Type B pancreatic cell (in vitro differentiated cells): ENCODE measurements around the gene TAOK2. TPM values are rescaled to one million over a fixed set of nuclear protein-coding genes. Genes with fewer than 3 reads are reported as not detected.
"Not testable (repeated sequence)": the region's sequence is repeated elsewhere in the genome, so short reads cannot be mapped to it uniquely, and the experiment has no call there.

ENCODE experiments used
- DNase-seq: peaks from one replicate; pipeline ENCODE4 v3.0.0; 2021; ENCODE audit warnings: mixed read lengths; ENCODE audit not compliant: unreplicated experiment; ENCODE audit errors: extremely low spot score
- H3K27ac Mint-ChIP-seq: 2 replicates; pipeline ENCODE4 v1.8.0; 2021; ENCODE audit warnings: mild to moderate bottlenecking, mixed read lengths
- H3K27me3 Mint-ChIP-seq: 2 replicates; pipeline ENCODE4 v1.8.0; 2021; ENCODE audit warnings: mixed read lengths
- H3K36me3 Mint-ChIP-seq: 2 replicates; pipeline ENCODE4 v1.8.0; 2021; ENCODE audit warnings: mixed read lengths
- H3K4me1 Mint-ChIP-seq: one replicate; pipeline ENCODE4 v1.8.0; 2021; ENCODE audit warnings: mixed read lengths; ENCODE audit not compliant: unreplicated experiment
- H3K4me3 Mint-ChIP-seq: 2 replicates; pipeline ENCODE4 v1.8.0; 2021; ENCODE audit warnings: mild to moderate bottlenecking, mixed read lengths
- H3K9me3 Mint-ChIP-seq: 2 replicates; pipeline ENCODE4 v1.8.0; 2021; ENCODE audit warnings: mixed read lengths
- total RNA-seq: library from RNA; stranded (reverse); gene quantifications from 2 replicates; pipeline ENCODE4 v1.2.1, GENCODE V29; 2021; ENCODE audit warnings: low replicate concordance
- TF ChIP-seq, protein P1 (sequence below): fragments of 200-600 bp; sonication (generic); conservative IDR thresholded peaks from 2 replicates; pipeline ENCODE4 v1.5.0; 2021; ENCODE audit warnings: antibody characterized with exemption, mild to moderate bottlenecking

TAOK2 gene
- total RNA-seq, 1 donor from 2014 or later = 52.4 TPM

DNA sequence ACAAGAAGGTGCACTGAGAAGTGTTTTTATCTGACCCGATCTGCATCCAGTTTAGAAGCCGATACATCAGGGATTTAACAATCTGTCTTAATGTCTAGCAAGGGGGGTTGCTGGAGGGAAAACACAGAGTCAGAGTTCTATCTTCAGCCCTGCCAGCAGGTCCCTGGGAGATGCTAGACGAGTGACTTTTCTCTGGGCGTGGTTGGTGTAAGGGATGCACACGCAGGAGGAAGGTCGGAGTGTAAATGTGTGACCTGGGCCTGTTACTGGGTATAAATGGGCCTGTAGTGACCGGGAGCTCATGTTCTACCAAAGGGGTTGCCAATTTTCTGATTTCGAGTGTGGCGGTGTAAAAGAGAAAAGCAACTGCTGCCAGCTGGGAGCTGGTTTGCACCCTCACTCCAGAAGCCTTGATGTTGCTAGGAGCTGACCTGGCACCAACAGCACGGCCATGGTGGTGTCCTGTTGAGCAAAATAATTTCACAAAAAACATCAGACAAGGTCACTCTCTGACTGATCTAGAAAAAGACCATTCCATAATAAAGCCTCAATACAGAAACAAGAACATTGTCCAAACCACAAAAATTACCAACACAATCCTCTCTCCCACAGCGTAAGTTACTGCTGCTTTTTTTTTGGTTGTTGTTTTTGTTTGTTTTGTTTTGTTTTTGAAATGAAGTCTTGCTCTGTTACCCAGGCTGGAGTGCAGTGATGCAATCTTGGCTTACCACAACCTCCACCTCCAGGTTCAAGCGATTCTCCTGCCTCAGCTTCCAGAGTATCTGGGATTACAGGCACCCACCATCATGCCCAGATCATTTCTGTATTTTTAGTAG, 46.4 kb upstream of the TAOK2 start:
- no peaks in the 10 kb centered on the region for H3K9me3 Mint-ChIP-seq
- peak overlapping the region; percentile 95 for H3K4me3 Mint-ChIP-seq
- no peaks in the 10 kb centered on the region for H3K27me3 Mint-ChIP-seq
- H3K27ac Mint-ChIP-seq = peak overlapping the region; percentile 92
- no peak for DNase-seq
- TF ChIP-seq, protein P1, sequence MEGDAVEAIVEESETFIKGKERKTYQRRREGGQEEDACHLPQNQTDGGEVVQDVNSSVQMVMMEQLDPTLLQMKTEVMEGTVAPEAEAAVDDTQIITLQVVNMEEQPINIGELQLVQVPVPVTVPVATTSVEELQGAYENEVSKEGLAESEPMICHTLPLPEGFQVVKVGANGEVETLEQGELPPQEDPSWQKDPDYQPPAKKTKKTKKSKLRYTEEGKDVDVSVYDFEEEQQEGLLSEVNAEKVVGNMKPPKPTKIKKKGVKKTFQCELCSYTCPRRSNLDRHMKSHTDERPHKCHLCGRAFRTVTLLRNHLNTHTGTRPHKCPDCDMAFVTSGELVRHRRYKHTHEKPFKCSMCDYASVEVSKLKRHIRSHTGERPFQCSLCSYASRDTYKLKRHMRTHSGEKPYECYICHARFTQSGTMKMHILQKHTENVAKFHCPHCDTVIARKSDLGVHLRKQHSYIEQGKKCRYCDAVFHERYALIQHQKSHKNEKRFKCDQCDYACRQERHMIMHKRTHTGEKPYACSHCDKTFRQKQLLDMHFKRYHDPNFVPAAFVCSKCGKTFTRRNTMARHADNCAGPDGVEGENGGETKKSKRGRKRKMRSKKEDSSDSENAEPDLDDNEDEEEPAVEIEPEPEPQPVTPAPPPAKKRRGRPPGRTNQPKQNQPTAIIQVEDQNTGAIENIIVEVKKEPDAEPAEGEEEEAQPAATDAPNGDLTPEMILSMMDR = no peak
- H3K4me1 Mint-ChIP-seq = peaks cover 33% of the 10 kb centered on the region
- no peaks in the 10 kb centered on the region for H3K36me3 Mint-ChIP-seq

- not testable (repeated sequence) for H3K36me3 Mint-ChIP-seq, DNase-seq, H3K4me3 Mint-ChIP-seq, H3K27me3 Mint-ChIP-seq, H3K27ac Mint-ChIP-seq, H3K9me3 Mint-ChIP-seq
- H3K4me1 Mint-ChIP-seq = peaks cover 13% of the 10 kb centered on the region
These were observed 41.9 kb upstream of the TAOK2 start for GRCh38 chr16:29931750-29932149.

DNA sequence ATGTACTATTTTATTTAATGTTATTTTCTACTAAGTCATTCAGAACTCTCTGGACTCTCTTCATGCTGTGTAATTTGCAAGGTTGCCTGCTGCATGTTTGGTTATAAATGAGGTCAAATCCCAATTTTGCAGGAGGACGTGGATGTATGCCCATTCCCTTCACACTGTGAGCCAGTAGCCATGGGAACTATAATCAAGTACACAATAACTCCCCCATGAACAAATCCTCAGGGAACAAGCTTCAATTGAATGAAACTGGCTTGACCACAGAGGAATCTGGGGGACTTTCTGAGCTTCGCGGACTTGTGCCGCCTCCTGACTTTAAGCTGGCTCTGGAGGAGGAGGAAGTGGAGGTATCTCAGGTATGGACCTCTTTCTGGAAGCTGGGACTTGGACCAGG, 33.0 kb upstream of the TAOK2 start:
- Mint-ChIP-seq H3K36me3 (no peaks in the 10 kb centered on the region), H3K27ac (no peak overlapping the region), H3K4me1 (peaks cover 19% of the 10 kb centered on the region), H3K27me3 (no peaks in the 10 kb centered on the region), H3K9me3 (no peaks in the 10 kb centered on the region), H3K4me3 (no peak overlapping the region)
- no peak for DNase-seq
- TF ChIP-seq, protein P1 = no peak

DNA sequence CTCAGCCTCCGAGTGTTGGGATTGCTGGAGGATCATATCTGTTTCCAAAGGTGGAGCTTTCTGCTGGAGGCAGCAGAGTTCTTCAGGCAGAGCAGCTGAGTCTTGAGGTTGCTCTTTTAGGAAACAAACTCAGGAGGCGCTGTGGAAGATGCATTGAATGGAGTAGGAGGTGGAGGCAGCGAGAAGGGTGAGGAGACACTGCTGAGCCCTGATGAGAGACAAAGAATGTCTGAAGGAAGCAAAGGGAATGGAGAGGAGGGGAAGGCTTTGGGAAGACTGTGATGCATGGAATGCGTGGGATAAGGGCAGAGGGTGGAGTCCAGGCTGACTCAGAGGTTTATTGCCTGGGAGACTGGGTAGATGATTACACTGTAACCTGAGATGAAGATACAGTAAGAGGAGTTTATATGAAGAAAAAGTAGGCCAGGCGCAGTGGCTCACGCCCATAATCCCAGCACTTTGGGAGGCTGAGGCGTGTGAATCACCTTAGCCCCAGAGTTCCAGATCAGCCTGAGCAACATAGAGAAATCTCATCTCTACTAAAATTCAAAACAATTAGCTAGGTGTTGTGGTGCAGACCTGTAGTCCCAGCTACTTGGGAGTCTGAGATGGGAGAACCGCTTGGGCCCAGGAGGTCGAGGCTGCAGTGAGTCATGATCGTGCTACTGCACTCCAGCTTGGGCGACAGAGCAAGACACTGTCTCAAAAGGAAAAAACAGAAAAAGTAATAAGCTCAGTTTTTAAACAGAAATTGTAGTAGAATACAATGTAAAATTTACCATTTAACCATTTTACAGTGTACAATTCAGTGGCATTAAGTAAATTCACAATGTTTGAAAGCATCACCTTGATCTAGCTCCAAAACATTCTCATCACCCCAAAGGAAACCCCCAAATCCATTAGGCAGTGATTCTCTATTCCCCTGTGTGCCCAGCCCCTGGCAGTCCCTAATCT, 29.5 kb upstream of the TAOK2 start:
- Mint-ChIP-seq H3K36me3 (no peaks in the 10 kb centered on the region), H3K9me3 (no peaks in the 10 kb centered on the region), H3K27me3 (no peaks in the 10 kb centered on the region), H3K4me3 (peak overlapping the region; percentile 41), H3K27ac (peak overlapping the region; percentile 85), H3K4me1 (peaks cover 19% of the 10 kb centered on the region)
- TF ChIP-seq, protein P1 = no peak
- DNase-seq = no peak

- H3K27ac Mint-ChIP-seq = no peak overlapping the region
- H3K36me3 Mint-ChIP-seq = no peaks in the 10 kb centered on the region
- TF ChIP-seq, protein P1 = no peak
- no peak overlapping the region for H3K4me3 Mint-ChIP-seq
- no peak for DNase-seq
- H3K27me3 Mint-ChIP-seq = no peaks in the 10 kb centered on the region
- H3K4me1 Mint-ChIP-seq = peaks cover 15% of the 10 kb centered on the region
- no peaks in the 10 kb centered on the region for H3K9me3 Mint-ChIP-seq
These were observed 25.8 kb upstream of the TAOK2 start for GRCh38 chr16:29947897-29948296.
